H1 (cell line): ENCODE data around the gene GINS2. TPM values are rescaled to one million over a fixed set of nuclear protein-coding genes. Genes with fewer than 3 reads are reported as not detected.

Experiments
- polyA plus RNA-seq, 7 experiments: library from polyadenylated mRNA; depleted of rRNA in 3 of 7; stranded (reverse) in 5 of 7; unstranded in 2 of 7; fragments of >200 nt in 5 of 7; fragments of 200-250 nt in 2 of 7; gene quantifications; 1 replicate in 5 of 7; 2 replicates in 1 of 7; 4 replicates in 1 of 7; pipeline versions ENCODE4 v1.2.1 to v1.2.3, GENCODE V29; 2011 to 2013; ENCODE audit warnings: missing spikeins in 2 of 7, mixed read lengths in 2 of 7
- small RNA-seq: library from polyadenylated mRNA; stranded (forward); fragments of <200 nt; extraction: miRNeasy Mini kit (QIAGEN cat#:217004); gene quantifications from one replicate; pipeline ENCODE3, GENCODE V24; 2013; ENCODE audit not compliant: insufficient read depth
- total RNA-seq: library from RNA; stranded (reverse); fragmentation: NEBNext Ultra II Directional; extraction: Animal tissue kit (Norgen Biotek cat#: 25700); gene quantifications from 2 replicates; pipeline ENCODE4 v1.2.1, GENCODE V29; 2021

The GINS2 gene
- total and polyA plus RNA-seq, 2 of the 8 experiments (the other 6 are each of a cell fraction or from before 2014, with no cell fraction given): 29.4 to 59.1 TPM

Small RNA genes lying within 50 kb of the gene (small RNA-seq; reads per million reads assigned to genes)
- not detected for gene RN7SL381P

Other genes with a start within 250 kb of the GINS2 start
- 65.6 and 66.2 TPM in 2 replicates for gene GSE1, start 75.6 kb downstream of the GINS2 start, total RNA-seq
- 26.0 and 40.0 TPM in 2 replicates for gene GSE1, start 75.6 kb downstream of the GINS2 start, polyA plus RNA-seq (2011; rRNA removed)
- 6.1 and 7.3 TPM in 2 replicates for gene C16orf74, start 62.1 kb upstream of the GINS2 start, total RNA-seq
- gene C16orf74, start 62.1 kb upstream of the GINS2 start, polyA plus RNA-seq (2011; rRNA removed): 9.3 and 13.4 TPM in 2 replicates
- 47.9 and 52.2 TPM in 2 replicates for gene EMC8, start 110.6 kb upstream of the GINS2 start, total RNA-seq
- 64.0 and 69.7 TPM in 2 replicates for gene EMC8, start 110.6 kb upstream of the GINS2 start, polyA plus RNA-seq (2011; rRNA removed)
- gene COX4I1, start 110.7 kb upstream of the GINS2 start, total RNA-seq: 496 and 507 TPM in 2 replicates
- gene COX4I1, start 110.7 kb upstream of the GINS2 start, polyA plus RNA-seq (2011; rRNA removed): 693 and 707 TPM in 2 replicates
- 0.96 and 2.0 TPM in 2 replicates for gene IRF8, start 210.2 kb upstream of the GINS2 start, total RNA-seq
- 0.35 and 0.72 TPM in 2 replicates for gene IRF8, start 210.2 kb upstream of the GINS2 start, polyA plus RNA-seq (2011; rRNA removed)